Neural cell (in vitro differentiated cells): ENCODE results near the gene MEX3A. TPM values are rescaled to one million over a fixed set of nuclear protein-coding genes. Genes with fewer than 3 reads are reported as not detected.

ENCODE experiments used
- H2AFZ ChIP-seq: fragments of 200-600, 300-800 bp; sonication (generic), shearing (Covaris generic); 2 replicates; pipeline ENCODE4 v1.6.0; 2014; ENCODE audit warnings: low read depth, mild to moderate bottlenecking, antibody characterized with exemption, low read length, moderate library complexity
- H3F3A ChIP-seq: fragments of 200-600 bp; shearing (Covaris generic); 2 replicates; pipeline ENCODE4 v1.6.1; 2016; ENCODE audit warnings: mild to moderate bottlenecking, moderate library complexity, mixed read lengths, antibody characterized with exemption, low read length; ENCODE audit not compliant: insufficient read depth, poor library complexity, severe bottlenecking
- H3K27ac ChIP-seq: fragments of 200-600, 300-800 bp; sonication (generic), shearing (Covaris generic); 2 replicates; pipeline ENCODE4 v1.5.1; 2014; ENCODE audit warnings: mild to moderate bottlenecking, low read length, moderate library complexity
- H3K27me3 ChIP-seq: fragments of 300-800, 200-600 bp; sonication (generic), shearing (Covaris generic); 2 replicates; pipeline ENCODE4 v1.6.0; 2014; ENCODE audit warnings: mild to moderate bottlenecking, low read depth, low read length, moderate library complexity; ENCODE audit not compliant: insufficient read depth
- H3K36me3 ChIP-seq: fragments of 300-800, 200-600 bp; sonication (generic), shearing (Covaris generic); 2 replicates; pipeline ENCODE4 v1.5.1; 2014; ENCODE audit warnings: mild to moderate bottlenecking, antibody characterized with exemption, low read length, moderate library complexity; ENCODE audit not compliant: insufficient read depth
- H3K4me2 ChIP-seq: fragments of 300-800, 200-600 bp; sonication (generic), shearing (Covaris generic); 2 replicates; pipeline ENCODE4 v1.6.0; 2014; ENCODE audit warnings: mild to moderate bottlenecking, low read length
- H3K4me3 ChIP-seq: fragments of 300-800, 200-600 bp; sonication (generic), shearing (Covaris generic); 2 replicates; pipeline ENCODE4 v1.5.1; 2014; ENCODE audit warnings: mild to moderate bottlenecking, low read length, moderate library complexity
- H3K79me2 ChIP-seq: fragments of 200-600 bp; shearing (Covaris generic); replicated peaks from 2 replicates; pipeline ENCODE4 v1.6.0; 2014; ENCODE audit warnings: mild to moderate bottlenecking, low read length, moderate library complexity; ENCODE audit not compliant: insufficient read depth
- H3K9ac ChIP-seq: fragments of 300-800, 200-600 bp; sonication (generic), shearing (Covaris generic); 2 replicates; pipeline ENCODE4 v1.6.1; 2016; ENCODE audit warnings: mild to moderate bottlenecking, low read length, mixed read lengths
- H3K9me2 ChIP-seq: fragments of 200-600 bp; shearing (Covaris generic); 2 replicates; pipeline ENCODE4 v1.6.1; 2016; ENCODE audit warnings: mild to moderate bottlenecking, low read length, mixed read lengths; ENCODE audit not compliant: insufficient read depth
- H3K9me3 ChIP-seq: fragments of 200-600, 300-800 bp; sonication (generic), shearing (Covaris generic); 2 replicates; pipeline ENCODE4 v1.6.1; 2016; ENCODE audit warnings: mild to moderate bottlenecking, mixed run types, low read length, moderate library complexity, mixed read lengths
- H4K20me1 ChIP-seq: fragments of 200-600 bp; shearing (Covaris generic); 2 replicates; pipeline ENCODE4 v1.6.1; 2016; ENCODE audit warnings: mild to moderate bottlenecking, mixed run types; ENCODE audit not compliant: insufficient read depth
- CTCF ChIP-seq: fragments of 450-650 bp; IDR thresholded peaks from 2 replicates; pipeline ENCODE4 v1.5.1; 2014; ENCODE audit warnings: antibody characterized with exemption, mild to moderate bottlenecking, moderate library complexity; ENCODE audit not compliant: poor library complexity, severe bottlenecking
- EP300 ChIP-seq: fragments of 450-650 bp; conservative IDR thresholded peaks from 2 replicates; pipeline ENCODE4 v1.6.1; 2014; ENCODE audit warnings: antibody characterized with exemption, mild to moderate bottlenecking, moderate library complexity; ENCODE audit not compliant: poor library complexity, severe bottlenecking
- EZH2 ChIP-seq: fragments of 200-600, 300-800 bp; shearing (Covaris generic), sonication (generic); IDR thresholded peaks from 2 replicates; pipeline ENCODE4 v1.6.1; 2014; ENCODE audit warnings: antibody characterized with exemption, low read length, borderline replicate concordance, mild to moderate bottlenecking; ENCODE audit not compliant: insufficient read depth, poor library complexity, severe bottlenecking
- MXI1 ChIP-seq: fragments of 450-650 bp; conservative IDR thresholded peaks from 2 replicates; pipeline ENCODE4 v1.6.1; 2014; ENCODE audit warnings: antibody characterized with exemption, mild to moderate bottlenecking; ENCODE audit not compliant: poor library complexity, severe bottlenecking
- POLR2AphosphoS5 ChIP-seq: IDR thresholded peaks from 2 replicates; pipeline ENCODE4 v1.6.1; 2012
- RAD21 ChIP-seq: fragments of 450-650 bp; conservative IDR thresholded peaks from 2 replicates; pipeline ENCODE4 v1.6.1; 2014; ENCODE audit warnings: antibody characterized with exemption, mild to moderate bottlenecking, moderate library complexity
- REST ChIP-seq: IDR thresholded peaks from 2 replicates; pipeline ENCODE4 v1.6.1; 2012; ENCODE audit warnings: borderline replicate concordance
- SMC3 ChIP-seq: fragments of 450-650 bp; conservative IDR thresholded peaks from 2 replicates; pipeline ENCODE4 v1.6.1; 2014; ENCODE audit warnings: antibody characterized with exemption, mild to moderate bottlenecking, moderate library complexity; ENCODE audit not compliant: poor library complexity
- TAF1 ChIP-seq: IDR thresholded peaks from 2 replicates; pipeline ENCODE4 v1.6.1; 2012; ENCODE audit warnings: low read depth
- polyA plus RNA-seq: library from polyadenylated mRNA; depleted of rRNA; stranded (reverse); fragments of >200 nt; gene quantifications from 2 replicates; pipeline ENCODE4 v1.2.3, GENCODE V29; 2014

MEX3A gene
- polyA plus RNA-seq, 1 donor from 2014 or later: 39.8 TPM

GRCh38 chr1:156033011-156033410 is 49.3 kb downstream of the MEX3A start:
- no peaks in the 10 kb centered on the region for H3K27me3 ChIP-seq
- H2AFZ ChIP-seq: no peak overlapping the region
- H3K4me3 ChIP-seq: no peak overlapping the region
- no peak overlapping the region for H3K4me2 ChIP-seq
- no peaks in the 10 kb centered on the region for H3K36me3 ChIP-seq
- H3F3A ChIP-seq: no peaks in the 10 kb centered on the region
- no peaks in the 10 kb centered on the region for H4K20me1 ChIP-seq
- no peak overlapping the region for H3K9ac ChIP-seq
- no peaks in the 10 kb centered on the region for H3K9me2 ChIP-seq
- no peaks in the 10 kb centered on the region for H3K79me2 ChIP-seq
- no peak overlapping the region for H3K27ac ChIP-seq
- TF ChIP-seq CTCF: no peak
- TF ChIP-seq SMC3: no peak
- TF ChIP-seq MXI1: no peak
- no peak for TF ChIP-seq EP300
- TF ChIP-seq REST: no peak
- TF ChIP-seq RAD21: no peak
- TF ChIP-seq POLR2AphosphoS5: no peak
- no peak for TF ChIP-seq EZH2
- TF ChIP-seq TAF1: no peak
- H3K9me3 ChIP-seq: no peaks in the 10 kb centered on the region

GRCh38 chr1:156026588-156026987 is 55.7 kb downstream of the MEX3A start:
- H3K27me3 ChIP-seq: no peaks in the 10 kb centered on the region
- no peak for TF ChIP-seq MXI1
- TF ChIP-seq SMC3: no peak
- TF ChIP-seq REST: no peak
- TF ChIP-seq POLR2AphosphoS5: no peak
- TF ChIP-seq EP300: no peak
- TF ChIP-seq TAF1: no peak
- no peak for TF ChIP-seq CTCF
- TF ChIP-seq EZH2: no peak
- TF ChIP-seq RAD21: no peak
- H3K9me2 ChIP-seq: no peaks in the 10 kb centered on the region
- H3K9me3 ChIP-seq: no peaks in the 10 kb centered on the region
- H3K36me3 ChIP-seq: no peaks in the 10 kb centered on the region
- no peak overlapping the region for H2AFZ ChIP-seq
- H3K9ac ChIP-seq: no peak overlapping the region
- H4K20me1 ChIP-seq: no peaks in the 10 kb centered on the region
- no peak overlapping the region for H3K4me3 ChIP-seq
- H3K4me2 ChIP-seq: no peak overlapping the region
- no peaks in the 10 kb centered on the region for H3K79me2 ChIP-seq
- no peak overlapping the region for H3K27ac ChIP-seq
- H3F3A ChIP-seq: no peaks in the 10 kb centered on the region
